Stomach (tissue), 4 donors: ENCODE results near the gene CTCF.

Experiments
- CTCF ChIP-seq, 7 experiments: fragments of 450-650 bp in 4 of 7; fragments of 200-600 bp in 3 of 7; sonication (generic) in 3 of 7; IDR thresholded peaks; one replicate each; pipeline ENCODE4 v1.5.1; 2016 to 2019; ENCODE audit warnings: antibody characterized with exemption in 7 of 7, control low read depth in 2 of 7, mild to moderate bottlenecking in 1 of 7
- EP300 ChIP-seq: sonication (generic); formaldehyde crosslinking; IDR thresholded peaks from one replicate; pipeline ENCODE4 v1.6.1; 2017; ENCODE audit warnings: antibody characterized with exemption
- POLR2A ChIP-seq, 4 donors: fragments of 450-650 bp; IDR thresholded peaks; one replicate each; pipeline ENCODE4 v1.6.1; 2016; ENCODE audit warnings: antibody characterized with exemption in 4 of 4, control low read depth in 2 of 4, mild to moderate bottlenecking in 1 of 4, moderate library complexity in 1 of 4
- POLR2AphosphoS5 ChIP-seq, 3 donors: sonication (generic); formaldehyde crosslinking; IDR thresholded peaks; one replicate each; pipeline ENCODE4 v1.6.1; 2016; ENCODE audit warnings: antibody characterized with exemption in 3 of 3

GRCh38 chr16:67667453-67667816, 105.1 kb downstream of the CTCF start:
- TF ChIP-seq POLR2A (IDR thresholded peaks at IDR 0.05) (no peak), POLR2AphosphoS5 (IDR thresholded peaks at IDR 0.05) (no peak), CTCF (IDR thresholded peaks at IDR 0.05) (no peak), EP300 (no peak)
